D721Med (cell line): ENCODE measurements around the gene SGPP1.
A peak's percentile ranks its signal among the peaks of the same experiment; 100 is the strongest.

ENCODE experiments used
- DNase-seq: peaks from one replicate; pipeline ENCODE4 v3.0.0; 2011; ENCODE audit warnings: low spot score; ENCODE audit not compliant: insufficient read length
- FAIRE-seq: peaks from 2 replicates; lab custom pipeline; 2011; peaks lifted over from hg19 to GRCh38; lab: Jason Lieb, UNC
- CTCF ChIP-seq: IDR thresholded peaks from 2 replicates; pipeline ENCODE4 v1.5.1; 2012; ENCODE audit warnings: mild to moderate bottlenecking, control low read depth; ENCODE audit not compliant: insufficient read depth; ENCODE audit errors: missing control alignments

SGPP1 gene

GRCh38 chr14:63745858-63746425, 18.1 kb upstream of the SGPP1 start:
- FAIRE-seq (no peak), DNase-seq (no peak)
- TF ChIP-seq CTCF: no peak

GRCh38 chr14:63745272-63745671, 17.4 kb upstream of the SGPP1 start:
- no peak for TF ChIP-seq CTCF
- FAIRE-seq (no peak), DNase-seq (no peak)

DNA sequence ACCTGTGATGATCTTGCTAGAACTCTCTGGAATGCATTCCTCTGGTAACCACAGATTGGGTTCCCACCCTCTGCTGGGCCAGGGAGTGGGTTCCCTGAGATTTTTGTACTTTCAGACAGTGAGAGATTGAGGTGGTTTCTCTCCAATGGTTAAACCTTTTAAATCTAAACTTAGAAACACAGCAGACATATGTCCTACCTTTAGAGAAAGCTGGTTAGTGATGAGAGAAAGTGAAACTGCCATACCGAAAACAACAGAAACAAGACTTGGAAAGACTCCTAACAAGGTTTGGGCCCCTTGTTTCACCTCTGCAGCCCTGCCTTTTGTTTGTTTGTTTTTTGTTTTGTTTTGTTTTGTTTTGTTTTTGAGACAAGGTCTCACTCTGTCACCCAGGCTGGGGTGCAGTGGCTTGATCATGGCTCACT, 9.7 kb upstream of the SGPP1 start:
- no peak for TF ChIP-seq CTCF
- FAIRE-seq: no peak
- DNase-seq: no peak

DNA sequence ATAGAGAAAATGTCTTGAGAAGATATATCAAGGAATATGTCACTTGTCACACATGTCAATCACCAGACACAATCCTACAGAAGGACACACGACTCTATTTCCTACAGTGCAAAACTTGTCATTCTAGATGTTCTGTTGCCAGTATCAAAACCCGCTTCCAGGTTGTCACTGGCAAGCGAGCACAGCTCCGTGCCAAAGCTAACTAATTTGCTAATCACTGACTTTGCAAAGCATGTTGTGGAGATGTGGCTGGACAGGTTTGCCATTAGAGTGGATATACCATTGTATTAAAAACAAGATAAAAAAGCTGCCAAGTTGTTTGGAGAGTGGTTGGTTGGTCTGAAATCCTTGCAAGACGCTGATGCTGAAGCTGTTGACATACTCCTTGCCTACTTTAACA, 7.9 kb upstream of the SGPP1 start:
- DNase-seq (no peak), FAIRE-seq (no peak)
- no peak for TF ChIP-seq CTCF

DNA sequence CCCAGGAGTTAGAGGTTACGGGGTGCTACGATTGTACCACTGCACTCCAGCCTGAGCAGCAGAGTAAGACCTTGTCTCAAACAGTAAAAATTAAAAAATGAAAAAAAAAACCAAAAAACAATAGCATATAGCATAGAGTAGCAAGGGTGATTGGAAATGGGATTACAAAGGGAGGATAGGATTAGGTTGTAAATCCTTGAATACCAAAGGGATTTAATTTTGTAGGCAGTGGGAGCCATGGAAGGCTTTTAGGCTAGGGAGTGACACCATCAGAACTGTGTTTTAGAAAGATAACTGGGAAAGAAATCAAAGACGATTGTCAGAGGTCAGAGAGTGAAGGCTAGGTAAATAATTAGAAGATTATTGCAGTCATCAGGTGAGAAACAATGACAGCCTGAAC, 2.8 kb upstream of the SGPP1 start:
- DNase-seq (peak; percentile 37), FAIRE-seq (no peak)
- no peak for TF ChIP-seq CTCF

- DNase-seq: peak; percentile 28
- no peak for TF ChIP-seq CTCF
Observed at GRCh38 chr14:63727231-63727735, 582 bp downstream of the SGPP1 start.

GRCh38 chr14:63726499-63726898, 1.4 kb downstream of the SGPP1 start:
- no peak for DNase-seq
- no peak for TF ChIP-seq CTCF
- FAIRE-seq: no peak

More at GRCh38 chr14:63727231-63727735, 582 bp downstream of the SGPP1 start:
- FAIRE-seq: no peak
